Vagina (tissue), 2 donors: ENCODE measurements around the gene ARTN. TPM values are rescaled to one million over a fixed set of nuclear protein-coding genes. Genes with fewer than 3 reads are reported as not detected.

ENCODE experiments used
- DNase-seq, 2 donors: peaks; one replicate each; pipeline ENCODE4 v3.0.0-alpha.2; 2017; ENCODE audit errors: extremely low spot score in 2 of 2
- H3K27ac ChIP-seq: fragments of 200-600 bp; sonication (generic); one replicate; pipeline ENCODE4 v1.5.1; 2019
- H3K27me3 ChIP-seq: fragments of 200-600 bp; sonication (generic); one replicate; pipeline ENCODE4 v1.5.1; 2019
- H3K36me3 ChIP-seq, 2 donors: fragments of 200-600 bp; sonication (generic); one replicate each; pipeline ENCODE4 v1.5.1; 2017 to 2019
- H3K4me1 ChIP-seq: fragments of 200-600 bp; sonication (generic); one replicate; pipeline ENCODE4 v1.5.1; 2019
- H3K4me3 ChIP-seq, 2 donors: fragments of 200-600 bp; sonication (generic); 1 replicate in 1 of 2; 2 replicates in 1 of 2; pipeline ENCODE4 v1.5.1; 2016 to 2019
- H3K9me3 ChIP-seq: fragments of 200-600 bp; sonication (generic); one replicate; pipeline ENCODE4 v1.5.1; 2019
- CTCF ChIP-seq, 3 experiments: fragments of 450-650 bp in 2 of 3; fragments of 200-600 bp in 1 of 3; sonication (generic) in 1 of 3; IDR thresholded peaks; one replicate each; pipeline ENCODE4 v1.5.1; 2017 to 2019; ENCODE audit warnings: antibody characterized with exemption in 3 of 3, mild to moderate bottlenecking in 2 of 3, moderate library complexity in 2 of 3
- POLR2A ChIP-seq, 2 donors: fragments of 450-650 bp; IDR thresholded peaks; one replicate each; pipeline ENCODE4 v1.6.1; 2017; ENCODE audit warnings: antibody characterized with exemption in 2 of 2, mild to moderate bottlenecking in 2 of 2, moderate library complexity in 2 of 2
- POLR2AphosphoS5 ChIP-seq, 2 donors: sonication (generic); formaldehyde crosslinking; IDR thresholded peaks; one replicate each; pipeline ENCODE4 v1.9.0; 2017; ENCODE audit warnings: antibody characterized with exemption in 2 of 2, mild to moderate bottlenecking in 2 of 2, low read depth in 1 of 2; ENCODE audit not compliant: insufficient read depth in 1 of 2
- intact Hi-C: fragments of 100-400 bp; cut with DNase I; formaldehyde crosslinking; loops from one replicate; pipeline ENCODE4 v1.15.1; 2023
- total RNA-seq: library from RNA; depleted of rRNA; stranded (reverse); fragments of >200 nt; gene quantifications from one replicate; pipeline ENCODE4 v1.2.3, GENCODE V29; 2016

The ARTN gene
- total RNA-seq, 1 donor from 2014 or later, result 17.4 TPM

DNA sequence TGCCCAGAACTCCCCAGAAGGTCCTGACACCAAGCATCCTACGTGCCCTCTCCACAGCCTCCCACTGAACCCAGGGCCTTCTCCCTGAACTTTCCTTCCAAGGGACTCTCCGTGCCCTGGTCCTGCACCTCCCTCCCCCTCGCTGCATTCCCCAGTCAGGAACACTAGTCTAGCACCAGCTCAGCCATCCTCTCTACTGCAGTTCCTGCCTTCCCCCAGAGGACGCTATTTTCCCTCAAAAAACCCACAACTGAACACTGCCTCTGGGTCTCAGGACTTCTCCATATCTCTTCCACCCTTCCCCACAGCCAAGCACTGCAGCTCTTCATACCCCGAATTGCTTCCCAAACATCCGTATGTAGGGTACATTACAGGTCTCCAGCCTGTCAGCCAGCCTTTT, 12.6 kb upstream of the ARTN start:
- no peak overlapping the region for H3K27ac ChIP-seq
- DNase-seq, result no peak
- H3K4me3 ChIP-seq, result no peak overlapping the region

GRCh38 chr1:43924516-43924915, 9.1 kb upstream of the ARTN start:
- Histone ChIP-seq H3K9me3 (no peaks in the 10 kb centered on the region), H3K4me3 (no peak overlapping the region), H3K36me3 (no peaks in the 10 kb centered on the region), H3K27ac (no peak overlapping the region), H3K27me3 (no peaks in the 10 kb centered on the region), H3K4me1 (no peaks in the 10 kb centered on the region)
- intact Hi-C loops, result no loop called here
- no peak for TF ChIP-seq POLR2AphosphoS5 (IDR thresholded peaks at IDR 0.05; ENCODE audit: insufficient read depth in 1 of 2, low read depth in 1 of 2)
- no peak for TF ChIP-seq CTCF (IDR thresholded peaks at IDR 0.05)
- no peak for TF ChIP-seq POLR2A (IDR thresholded peaks at IDR 0.05)
- no peak for DNase-seq

More for the DNA sequence above, 12.6 kb upstream of the ARTN start:
- intact Hi-C loops, result no loop called here
- H3K27me3 ChIP-seq, result no peaks in the 10 kb centered on the region
- TF ChIP-seq POLR2A (IDR thresholded peaks at IDR 0.05), result no peak
- TF ChIP-seq POLR2AphosphoS5 (IDR thresholded peaks at IDR 0.05; ENCODE audit: insufficient read depth in 1 of 2, low read depth in 1 of 2), result no peak
- TF ChIP-seq CTCF (IDR thresholded peaks at IDR 0.05), result no peak
- H3K9me3 ChIP-seq, result no peaks in the 10 kb centered on the region
- H3K4me1 ChIP-seq, result no peaks in the 10 kb centered on the region
- no peaks in the 10 kb centered on the region for H3K36me3 ChIP-seq

DNA sequence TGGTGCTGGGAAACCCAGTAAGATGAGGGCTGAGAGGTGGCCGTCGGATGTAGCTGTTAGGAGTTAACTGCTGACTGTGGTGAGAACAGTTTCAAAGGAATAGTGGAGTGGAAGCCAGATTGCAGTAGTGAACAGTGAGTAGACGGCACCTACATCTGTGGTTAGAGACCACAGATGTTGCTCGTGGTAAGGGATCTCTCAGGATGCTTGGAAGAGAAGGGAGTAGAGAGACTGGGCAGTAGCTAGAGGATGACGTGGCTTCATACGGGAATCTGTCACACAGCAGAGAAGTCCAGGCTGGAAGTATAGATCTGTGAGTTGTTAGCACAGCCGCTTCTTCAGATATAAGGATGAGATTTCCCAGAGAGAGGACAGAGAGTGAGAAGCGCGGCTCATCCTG, 7.8 kb upstream of the ARTN start:
- no peak overlapping the region for H3K4me3 ChIP-seq
- TF ChIP-seq CTCF (IDR thresholded peaks at IDR 0.05) (no peak), POLR2AphosphoS5 (IDR thresholded peaks at IDR 0.05; ENCODE audit: insufficient read depth in 1 of 2, low read depth in 1 of 2) (no peak), POLR2A (IDR thresholded peaks at IDR 0.05) (no peak)
- no peaks in the 10 kb centered on the region for H3K27me3 ChIP-seq
- peaks cover 7% of the 10 kb centered on the region for H3K4me1 ChIP-seq
- intact Hi-C loops, result no loop called here
- H3K27ac ChIP-seq, result no peak overlapping the region
- no peaks in the 10 kb centered on the region for H3K9me3 ChIP-seq
- H3K36me3 ChIP-seq, result no peaks in the 10 kb centered on the region
- DNase-seq, result no peak

DNA sequence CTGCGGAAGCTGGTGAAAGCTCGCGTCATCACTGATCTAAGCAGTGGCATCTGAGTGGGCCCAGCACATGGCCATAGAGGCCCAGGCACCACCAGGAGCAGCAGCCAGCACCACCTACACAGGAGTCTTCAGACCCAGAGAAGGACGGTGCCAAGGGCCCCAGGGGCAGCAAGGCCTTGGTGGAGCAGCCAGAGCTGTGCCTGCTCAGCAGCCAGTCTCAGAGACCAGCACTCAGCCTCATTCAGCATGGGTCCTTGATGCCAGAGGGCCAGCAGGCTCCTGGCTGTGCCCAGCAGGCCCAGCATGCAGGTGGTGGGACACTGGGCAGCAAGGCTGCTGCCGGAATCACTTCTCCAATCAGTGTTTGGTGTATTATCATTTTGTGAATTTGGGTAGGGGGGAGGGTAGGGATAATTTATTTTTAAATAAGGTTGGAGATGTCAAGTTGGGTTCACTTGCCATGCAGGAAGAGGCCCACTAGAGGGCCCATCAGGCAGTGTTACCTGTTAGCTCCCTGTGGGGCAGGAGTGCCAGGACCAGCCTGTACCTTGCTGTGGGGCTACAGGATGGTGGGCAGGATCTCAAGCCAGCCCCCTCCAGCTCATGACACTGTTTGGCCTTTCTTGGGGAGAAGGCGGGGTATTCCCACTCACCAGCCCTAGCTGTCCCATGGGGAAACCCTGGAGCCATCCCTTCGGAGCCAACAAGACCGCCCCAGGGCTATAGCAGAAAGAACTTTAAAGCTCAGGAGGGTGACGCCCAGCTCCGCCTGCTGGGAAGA, 3.2 kb upstream of the ARTN start:
- TF ChIP-seq POLR2AphosphoS5 (IDR thresholded peaks at IDR 0.05; ENCODE audit: insufficient read depth in 1 of 2, low read depth in 1 of 2) (no peak), POLR2A (IDR thresholded peaks at IDR 0.05) (no peak), CTCF (IDR thresholded peaks at IDR 0.05) (no peak)
- Histone ChIP-seq H3K27me3 (no peaks in the 10 kb centered on the region), H3K4me1 (peaks cover 41% of the 10 kb centered on the region), H3K27ac (peak overlapping the region; percentile 45), H3K9me3 (no peaks in the 10 kb centered on the region), H3K4me3 (no peak overlapping the region), H3K36me3 (no peaks in the 10 kb centered on the region)
- intact Hi-C loops, result loop anchor here (5.0 kb wide), 1 partner anchor 168 kb away; no protein-coding TSS in a partner anchor
- DNase-seq, result no peak

GRCh38 chr1:43930949-43931275, 2.7 kb upstream of the ARTN start:
- peaks cover 46% of the 10 kb centered on the region for H3K4me1 ChIP-seq
- intact Hi-C loops, result loop anchor here (5.0 kb wide), 1 partner anchor 169 kb away; no protein-coding TSS in a partner anchor

More at GRCh38 chr1:43930949-43931275, 2.7 kb upstream of the ARTN start:
- Histone ChIP-seq H3K27me3 (no peaks in the 10 kb centered on the region), H3K27ac (no peak overlapping the region), H3K36me3 (no peaks in the 10 kb centered on the region), H3K4me3 (no peak overlapping the region), H3K9me3 (no peaks in the 10 kb centered on the region)
- TF ChIP-seq POLR2A (IDR thresholded peaks at IDR 0.05) (no peak), CTCF (IDR thresholded peaks at IDR 0.05) (no peak)
- DNase-seq, result no peak
